ENCODE measurements around the gene ANKRD29. TPM values are rescaled to one million over a fixed set of nuclear protein-coding genes. Genes with fewer than 3 reads are reported as not detected.

ANKRD29 gene
- total RNA-seq, 1 donor from 2014 or later: 72.0 TPM

GRCh38 chr18:23572012-23572411, 90.7 kb downstream of the ANKRD29 start:
- intact Hi-C loops (cut with DNase I): no loop called here
- H3K9me3 ChIP-seq: no peaks in the 10 kb centered on the region
- no peak overlapping the region for H3K27ac ChIP-seq
- peaks cover 77% of the 10 kb centered on the region for H3K36me3 ChIP-seq
- no peaks in the 10 kb centered on the region for H3K27me3 ChIP-seq
- no peak for TF ChIP-seq CTCF (IDR thresholded peaks at IDR 0.05)
- peaks cover 30% of the 10 kb centered on the region for H3K4me1 ChIP-seq
- ATAC-seq: no peak
- no peak overlapping the region for H3K4me3 ChIP-seq
- DNase-seq: no peak

DNA sequence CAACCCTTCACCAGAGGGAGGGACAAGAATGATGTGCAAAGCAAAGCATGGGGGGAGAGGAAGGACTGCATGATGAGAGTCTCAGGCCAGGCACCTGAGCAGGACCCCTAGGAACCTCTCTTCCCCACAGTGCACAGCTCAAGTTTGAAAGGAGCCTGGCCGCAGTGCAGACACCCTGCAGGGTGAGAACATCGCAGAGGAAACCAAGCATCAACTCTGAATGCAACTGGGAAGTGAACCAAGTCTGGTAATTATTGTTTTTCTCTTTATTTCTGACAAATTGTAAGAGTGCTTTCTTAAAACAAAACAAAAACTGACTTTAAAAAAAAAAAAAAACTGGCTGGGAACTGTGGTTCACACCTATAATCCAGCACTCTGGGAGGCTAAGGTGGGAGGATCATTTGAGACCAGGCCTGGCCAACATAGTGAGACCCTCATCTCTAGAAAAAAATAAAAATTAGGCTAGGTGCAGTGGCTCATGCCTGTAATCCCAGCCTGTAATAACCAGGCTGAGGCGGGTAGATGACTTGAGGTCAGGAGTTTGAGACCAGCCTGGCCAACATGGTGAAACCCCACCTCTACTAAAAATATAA, 91.7 kb downstream of the ANKRD29 start:
- peaks cover 30% of the 10 kb centered on the region for H3K4me1 ChIP-seq
- ATAC-seq (peak; percentile 17), DNase-seq (no peak)
- no peak for TF ChIP-seq CTCF (IDR thresholded peaks at IDR 0.05)
- no peak overlapping the region for H3K27ac ChIP-seq
- no peaks in the 10 kb centered on the region for H3K9me3 ChIP-seq
- peaks cover 80% of the 10 kb centered on the region for H3K36me3 ChIP-seq
- no peaks in the 10 kb centered on the region for H3K27me3 ChIP-seq
- no peak overlapping the region for H3K4me3 ChIP-seq
- intact Hi-C loops (cut with DNase I): no loop called here

DNA sequence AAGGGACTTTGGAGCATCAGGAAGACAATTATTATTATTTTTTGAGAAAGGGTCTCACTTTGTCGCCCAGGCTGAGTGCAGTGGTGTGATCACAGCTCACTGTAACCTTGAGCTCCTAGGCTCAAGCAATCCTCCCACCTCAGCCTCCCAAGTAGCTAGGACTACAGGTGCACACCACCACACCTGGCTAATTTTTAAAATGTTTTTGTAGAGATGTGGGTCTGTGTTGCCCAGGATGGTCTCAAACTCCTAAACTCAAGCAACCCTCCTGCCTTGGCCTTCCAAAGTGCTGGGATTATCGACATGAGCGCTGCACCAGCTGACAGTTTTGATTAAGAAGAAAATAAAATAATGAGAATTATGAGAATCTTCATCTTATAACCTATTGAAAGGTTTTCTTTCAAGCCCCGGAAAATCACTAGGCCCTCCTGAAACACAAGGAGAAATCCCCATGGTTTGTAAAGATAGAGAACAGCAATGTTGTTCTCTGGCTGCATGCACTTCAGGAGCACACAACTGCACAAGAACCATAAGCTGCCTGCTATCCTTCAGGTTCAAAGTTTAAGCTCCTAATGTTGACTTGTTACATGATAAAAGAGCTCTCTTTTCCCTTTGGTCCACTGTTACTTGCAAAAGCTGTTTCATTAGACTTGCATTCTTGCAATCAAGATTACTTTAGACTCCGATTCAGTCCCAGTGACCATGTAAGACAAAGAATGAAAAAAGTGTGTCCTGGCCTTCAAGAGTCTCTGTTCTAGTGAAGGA, 93.2 kb downstream of the ANKRD29 start:
- intact Hi-C loops (cut with DNase I): no loop called here
- TF ChIP-seq CTCF (IDR thresholded peaks at IDR 0.05): no peak
- DNase-seq (no peak), ATAC-seq (no peak)
- no peaks in the 10 kb centered on the region for H3K9me3 ChIP-seq
- peaks cover 21% of the 10 kb centered on the region for H3K4me1 ChIP-seq
- no peak overlapping the region for H3K4me3 ChIP-seq
- H3K27me3 ChIP-seq: no peaks in the 10 kb centered on the region
- peaks cover 85% of the 10 kb centered on the region for H3K36me3 ChIP-seq
- no peak overlapping the region for H3K27ac ChIP-seq

- Histone ChIP-seq H3K4me3 (no peak overlapping the region), H3K27me3 (no peaks in the 10 kb centered on the region), H3K36me3 (peaks cover 94% of the 10 kb centered on the region), H3K27ac (no peak overlapping the region), H3K9me3 (no peaks in the 10 kb centered on the region), H3K4me1 (peaks cover 11% of the 10 kb centered on the region)
- intact Hi-C loops (cut with DNase I): no loop called here
- TF ChIP-seq CTCF (IDR thresholded peaks at IDR 0.05): no peak
- no peak for DNase-seq
- no peak for ATAC-seq
These were observed 94.2 kb downstream of the ANKRD29 start for GRCh38 chr18:23568281-23569138.

DNA sequence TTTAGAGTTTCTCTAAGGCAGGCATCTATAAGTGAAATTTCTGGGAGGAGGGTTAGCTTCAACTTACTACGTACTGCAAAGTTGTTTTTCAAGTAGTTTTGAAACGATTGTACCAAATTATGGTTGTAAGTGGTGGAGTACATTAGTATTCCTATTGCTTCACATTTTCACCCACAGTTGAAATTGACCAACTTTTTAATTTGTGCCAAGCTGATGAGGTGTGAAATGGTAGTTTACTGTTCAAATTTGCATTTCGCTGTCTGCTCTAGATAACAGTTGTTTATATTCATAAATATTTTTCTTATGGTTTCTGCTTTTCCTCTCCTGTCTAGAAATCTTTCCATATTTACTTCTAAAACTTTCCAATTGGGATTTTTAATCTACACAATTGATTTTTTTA, 95.0 kb downstream of the ANKRD29 start:
- H3K36me3 ChIP-seq: peaks cover 96% of the 10 kb centered on the region
- intact Hi-C loops (cut with DNase I): no loop called here
- no peak overlapping the region for H3K27ac ChIP-seq
- no peaks in the 10 kb centered on the region for H3K9me3 ChIP-seq
- peaks cover 4% of the 10 kb centered on the region for H3K4me1 ChIP-seq
- H3K27me3 ChIP-seq: no peaks in the 10 kb centered on the region
- TF ChIP-seq CTCF (IDR thresholded peaks at IDR 0.05): no peak
- ATAC-seq (no peak), DNase-seq (no peak)
- no peak overlapping the region for H3K4me3 ChIP-seq

Measured in upper lobe of right lung (tissue), 1 donor.